ENCODE results near the gene SH2D3A.
"Not testable (repeated sequence)": the region's sequence is repeated elsewhere in the genome, so short reads cannot be mapped to it uniquely, and the experiment has no call there.

SH2D3A gene

GRCh38 chr19:6762253-6762797, 4.9 kb downstream of the SH2D3A start:
- in situ Hi-C loops (cut with MboI; ENCODE audit: low sequenced_read_pairs) = not testable (repeated sequence)

- in situ Hi-C loops (cut with MboI; ENCODE audit: low sequenced_read_pairs) = no loop called here
Observed at GRCh38 chr19:6761053-6761676, 6.1 kb downstream of the SH2D3A start.

- in situ Hi-C loops (cut with MboI; ENCODE audit: low sequenced_read_pairs) = no loop called here
Observed at GRCh38 chr19:6760606-6761005, 6.6 kb downstream of the SH2D3A start.

GRCh38 chr19:6754653-6755463, 12.4 kb downstream of the SH2D3A start:
- in situ Hi-C loops (cut with MboI; ENCODE audit: low sequenced_read_pairs) = no loop called here

- in situ Hi-C loops (cut with MboI; ENCODE audit: low sequenced_read_pairs) = no loop called here
Observed at GRCh38 chr19:6754136-6754535, 13.1 kb downstream of the SH2D3A start.

- in situ Hi-C loops (cut with MboI; ENCODE audit: low sequenced_read_pairs) = no loop called here
Observed at GRCh38 chr19:6753178-6754031, 13.8 kb downstream of the SH2D3A start.

- in situ Hi-C loops (cut with MboI; ENCODE audit: low sequenced_read_pairs) = no loop called here
Observed at GRCh38 chr19:6752256-6753177, 14.7 kb downstream of the SH2D3A start.

GRCh38 chr19:6751189-6751588, 16.0 kb downstream of the SH2D3A start:
- in situ Hi-C loops (cut with MboI; ENCODE audit: low sequenced_read_pairs) = no loop called here

- in situ Hi-C loops (cut with MboI; ENCODE audit: low sequenced_read_pairs) = no loop called here
Observed at GRCh38 chr19:6750062-6750461, 17.2 kb downstream of the SH2D3A start.

- in situ Hi-C loops (cut with MboI; ENCODE audit: low sequenced_read_pairs) = not testable (repeated sequence)
Observed at GRCh38 chr19:6748543-6748942, 18.7 kb downstream of the SH2D3A start.

GRCh38 chr19:6745965-6746364, 21.3 kb downstream of the SH2D3A start:
- in situ Hi-C loops (cut with MboI; ENCODE audit: low sequenced_read_pairs) = no loop called here

- in situ Hi-C loops (cut with MboI; ENCODE audit: low sequenced_read_pairs) = no loop called here
Observed at GRCh38 chr19:6744381-6745301, 22.6 kb downstream of the SH2D3A start.

- in situ Hi-C loops (cut with MboI; ENCODE audit: low sequenced_read_pairs) = no loop called here
Observed at GRCh38 chr19:6743714-6744380, 23.4 kb downstream of the SH2D3A start.

GRCh38 chr19:6743066-6743465, 24.2 kb downstream of the SH2D3A start:
- in situ Hi-C loops (cut with MboI; ENCODE audit: low sequenced_read_pairs) = no loop called here

- in situ Hi-C loops (cut with MboI; ENCODE audit: low sequenced_read_pairs) = no loop called here
Observed at GRCh38 chr19:6740589-6741343, 26.5 kb downstream of the SH2D3A start.

GRCh38 chr19:6739883-6740588, 27.2 kb downstream of the SH2D3A start:
- in situ Hi-C loops (cut with MboI; ENCODE audit: low sequenced_read_pairs) = no loop called here

GRCh38 chr19:6739390-6739882, 27.8 kb downstream of the SH2D3A start, which contains the start of gene TRIP10:
Gene TRIP10, plus strand, starts transcription at chr19:6739680. Its CDS starts 82 bp downstream, at chr19:6739762.
- in situ Hi-C loops (cut with MboI; ENCODE audit: low sequenced_read_pairs) = no loop called here
